Natural killer cell (primary cell): ENCODE data around the gene VWC2. TPM values are rescaled to one million over a fixed set of nuclear protein-coding genes. Genes with fewer than 3 reads are reported as not detected.

Source experiments
- ATAC-seq, 3 donors: fragments of 150-1000 bp in 2 of 3; fragments of 200-7000 bp in 1 of 3; cut with Tn5 transposase; 1 replicate in 1 of 3; 2 replicates in 2 of 3; pipeline ENCODE4 v1.10.0; 2021; ENCODE audit warnings: mild to moderate bottlenecking in 2 of 3, moderate library complexity in 2 of 3
- DNase-seq, 2 donors: peaks; one replicate each; pipeline versions ENCODE4 v3.0.0 to v3.0.0-alpha.2; 2013 to 2021; ENCODE audit warnings: mixed read lengths in 1 of 2
- H3K27ac ChIP-seq: one replicate; pipeline ENCODE4 v1.5.1; 2013; ENCODE audit warnings: mild to moderate bottlenecking, low read length
- H3K27me3 ChIP-seq: one replicate; pipeline ENCODE4 v1.6.1; 2013; ENCODE audit warnings: low read length; ENCODE audit not compliant: control insufficient read depth, insufficient read depth
- H3K36me3 ChIP-seq: one replicate; pipeline ENCODE4 v1.6.1; 2013; ENCODE audit warnings: low read length; ENCODE audit not compliant: control insufficient read depth, insufficient read depth
- H3K4me1 ChIP-seq: one replicate; pipeline ENCODE4 v1.6.1; 2013; ENCODE audit warnings: low read length; ENCODE audit not compliant: control insufficient read depth, insufficient read depth
- H3K4me3 ChIP-seq: one replicate; pipeline ENCODE4 v1.5.1; 2013; ENCODE audit warnings: low read length
- H3K9me3 ChIP-seq: one replicate; pipeline ENCODE4 v1.6.1; 2013; ENCODE audit warnings: low read length; ENCODE audit not compliant: control insufficient read depth, insufficient read depth
- H3K27ac Mint-ChIP-seq, 2 donors: one replicate each; pipeline ENCODE4 v1.8.0; 2022; ENCODE audit warnings: mild to moderate bottlenecking in 2 of 2, mixed read lengths in 2 of 2, moderate library complexity in 1 of 2
- H3K27me3 Mint-ChIP-seq, 2 donors: one replicate each; pipeline ENCODE4 v1.8.0; 2022; ENCODE audit warnings: low read depth in 2 of 2, mixed read lengths in 2 of 2
- H3K36me3 Mint-ChIP-seq: one replicate; pipeline ENCODE4 v1.8.0; 2022; ENCODE audit warnings: mixed read lengths
- H3K4me1 Mint-ChIP-seq, 2 donors: one replicate each; pipeline ENCODE4 v1.8.0; 2022; ENCODE audit warnings: mixed read lengths in 2 of 2
- H3K4me3 Mint-ChIP-seq: one replicate; pipeline ENCODE4 v1.8.0; 2022; ENCODE audit warnings: mild to moderate bottlenecking, moderate library complexity, mixed read lengths
- H3K9me3 Mint-ChIP-seq, 2 donors: one replicate each; pipeline ENCODE4 v1.8.0; 2022; ENCODE audit warnings: mixed read lengths in 2 of 2
- WGBS: methylation state at CpG from one replicate; pipeline ENCODE4 v1.1.7; 2013; ENCODE audit warnings: missing lambda C conversion rate; ENCODE audit not compliant: insufficient coverage; 5-methylcytosine and 5-hydroxymethylcytosine counted together
- intact Hi-C: fragments of 100-400 bp; cut with micrococcal nuclease; formaldehyde crosslinking; loops from one replicate; pipeline ENCODE4 v1.14.2; 2022
- total RNA-seq, 4 donors: library from RNA; stranded (reverse); fragments of 120-200 nt in 1 of 4; gene quantifications; one replicate each; pipeline versions ENCODE4 v1.2.3 to v1.2.4, GENCODE V29; 2013 to 2022
- TF ChIP-seq, protein P1 (sequence below): fragments of 200-600 bp; IDR thresholded peaks from one replicate; pipeline ENCODE4 v1.8.0; 2022; ENCODE audit warnings: antibody characterized with exemption

The VWC2 gene
- total RNA-seq, 3 donors from 2014 or later (not counting 1 experiment from before 2014, with no cell fraction given) = not detected

- H3K36me3 Mint-ChIP-seq = no peaks in the 10 kb centered on the region
- ATAC-seq = no peak
These were observed 16.8 kb downstream of the VWC2 start for GRCh38 chr7:49790209-49790608.

GRCh38 chr7:49791088-49791741 lies 17.8 kb downstream of the VWC2 start:
- DNase-seq (no peak), ATAC-seq (no peak)
- H3K4me1 Mint-ChIP-seq = no peaks in the 10 kb centered on the region
- no peak overlapping the region for H3K4me3 Mint-ChIP-seq
- TF ChIP-seq, protein P1, sequence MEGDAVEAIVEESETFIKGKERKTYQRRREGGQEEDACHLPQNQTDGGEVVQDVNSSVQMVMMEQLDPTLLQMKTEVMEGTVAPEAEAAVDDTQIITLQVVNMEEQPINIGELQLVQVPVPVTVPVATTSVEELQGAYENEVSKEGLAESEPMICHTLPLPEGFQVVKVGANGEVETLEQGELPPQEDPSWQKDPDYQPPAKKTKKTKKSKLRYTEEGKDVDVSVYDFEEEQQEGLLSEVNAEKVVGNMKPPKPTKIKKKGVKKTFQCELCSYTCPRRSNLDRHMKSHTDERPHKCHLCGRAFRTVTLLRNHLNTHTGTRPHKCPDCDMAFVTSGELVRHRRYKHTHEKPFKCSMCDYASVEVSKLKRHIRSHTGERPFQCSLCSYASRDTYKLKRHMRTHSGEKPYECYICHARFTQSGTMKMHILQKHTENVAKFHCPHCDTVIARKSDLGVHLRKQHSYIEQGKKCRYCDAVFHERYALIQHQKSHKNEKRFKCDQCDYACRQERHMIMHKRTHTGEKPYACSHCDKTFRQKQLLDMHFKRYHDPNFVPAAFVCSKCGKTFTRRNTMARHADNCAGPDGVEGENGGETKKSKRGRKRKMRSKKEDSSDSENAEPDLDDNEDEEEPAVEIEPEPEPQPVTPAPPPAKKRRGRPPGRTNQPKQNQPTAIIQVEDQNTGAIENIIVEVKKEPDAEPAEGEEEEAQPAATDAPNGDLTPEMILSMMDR = no peak
- H3K27ac Mint-ChIP-seq = no peak overlapping the region
- 19% methylated on average over 7 of the region's 7 CpGs for WGBS
- peaks cover 11% of the 10 kb centered on the region in 2 donors for H3K9me3 Mint-ChIP-seq
- no peaks in the 10 kb centered on the region for H3K36me3 ChIP-seq
- intact Hi-C loops = no loop called here
- no peaks in the 10 kb centered on the region for H3K27me3 Mint-ChIP-seq
- no peaks in the 10 kb centered on the region for H3K36me3 Mint-ChIP-seq
- no peaks in the 10 kb centered on the region for H3K4me1 ChIP-seq
- peaks cover 4% of the 10 kb centered on the region for H3K9me3 ChIP-seq
- no peaks in the 10 kb centered on the region for H3K27me3 ChIP-seq
- no peak overlapping the region for H3K27ac ChIP-seq
- no peak overlapping the region for H3K4me3 ChIP-seq

More at GRCh38 chr7:49790209-49790608, 16.8 kb downstream of the VWC2 start:
- Mint-ChIP-seq H3K27me3 (no peaks in the 10 kb centered on the region), H3K4me1 (no peaks in the 10 kb centered on the region), H3K27ac (no peak overlapping the region), H3K9me3 (peaks cover 11% of the 10 kb centered on the region in 2 donors), H3K4me3 (no peak overlapping the region)
- H3K4me1 ChIP-seq = no peaks in the 10 kb centered on the region
- no peak overlapping the region for H3K4me3 ChIP-seq
- peaks cover 4% of the 10 kb centered on the region for H3K9me3 ChIP-seq
- no peaks in the 10 kb centered on the region for H3K36me3 ChIP-seq
- TF ChIP-seq, protein P1 = no peak
- H3K27ac ChIP-seq = no peak overlapping the region
- WGBS = 96% methylated on average over 2 of the region's 2 CpGs
- no peak for DNase-seq
- intact Hi-C loops = no loop called here
- H3K27me3 ChIP-seq = no peaks in the 10 kb centered on the region

- no peaks in the 10 kb centered on the region for H3K4me1 Mint-ChIP-seq
- Histone ChIP-seq H3K4me1 (no peaks in the 10 kb centered on the region), H3K4me3 (no peak overlapping the region), H3K36me3 (no peaks in the 10 kb centered on the region), H3K9me3 (no peaks in the 10 kb centered on the region), H3K27ac (no peak overlapping the region), H3K27me3 (no peaks in the 10 kb centered on the region)
- H3K36me3 Mint-ChIP-seq = no peaks in the 10 kb centered on the region
- DNase-seq (no peak), ATAC-seq (no peak)
- no peak overlapping the region for H3K27ac Mint-ChIP-seq
- no peaks in the 10 kb centered on the region for H3K27me3 Mint-ChIP-seq
- no peak overlapping the region for H3K4me3 Mint-ChIP-seq
- TF ChIP-seq, protein P1 = no peak
- H3K9me3 Mint-ChIP-seq = peaks cover 2 to 4% of the 10 kb centered on the region in 2 donors
- 73% methylated on average over 6 of the region's 6 CpGs for WGBS
- intact Hi-C loops = no loop called here
These were observed 24.7 kb downstream of the VWC2 start for GRCh38 chr7:49797987-49798660.
